Measurements from ENCODE around the gene DYRK1A.
"Not testable (repeated sequence)": the region's sequence is repeated elsewhere in the genome, so short reads cannot be mapped to it uniquely, and the experiment has no call there.

The DYRK1A gene

GRCh38 chr21:37532868-37533780, 166.6 kb downstream of the DYRK1A start:
- peak; percentile 20 for DNase-seq

- no peak for DNase-seq
These were observed 167.9 kb downstream of the DYRK1A start for GRCh38 chr21:37534431-37534830.

- DNase-seq = no peak
These were observed 168.6 kb downstream of the DYRK1A start for GRCh38 chr21:37535130-37535529.

- DNase-seq = no peak
These were observed 169.1 kb downstream of the DYRK1A start for GRCh38 chr21:37535672-37536071.

- DNase-seq = no peak
These were observed 170.2 kb downstream of the DYRK1A start for GRCh38 chr21:37536616-37537278.

- no peak for DNase-seq
These were observed 170.9 kb downstream of the DYRK1A start for GRCh38 chr21:37537391-37537996.

GRCh38 chr21:37538971-37539590, 172.5 kb downstream of the DYRK1A start:
- DNase-seq = no peak

- not testable (repeated sequence) for DNase-seq
These were observed 174.6 kb downstream of the DYRK1A start for GRCh38 chr21:37541128-37541527.

GRCh38 chr21:37542512-37542911, 175.9 kb downstream of the DYRK1A start:
- DNase-seq = no peak

- no peak for DNase-seq
These were observed 179.8 kb downstream of the DYRK1A start for GRCh38 chr21:37546299-37546908.

GRCh38 chr21:37546949-37547614, 180.5 kb downstream of the DYRK1A start:
- DNase-seq = peak; percentile 18

GRCh38 chr21:37547615-37548200, 181.1 kb downstream of the DYRK1A start:
- no peak for DNase-seq

GRCh38 chr21:37548521-37548981, 182.0 kb downstream of the DYRK1A start:
- DNase-seq = no peak

- DNase-seq = not testable (repeated sequence)
These were observed 183.2 kb downstream of the DYRK1A start for GRCh38 chr21:37549730-37550129.

- no peak for DNase-seq
These were observed 183.6 kb downstream of the DYRK1A start for GRCh38 chr21:37550157-37550556.

- no peak for DNase-seq
These were observed 184.2 kb downstream of the DYRK1A start for GRCh38 chr21:37550618-37551330.

- DNase-seq = no peak
These were observed 184.9 kb downstream of the DYRK1A start for GRCh38 chr21:37551331-37551992.

GRCh38 chr21:37551993-37552355, 185.4 kb downstream of the DYRK1A start:
- DNase-seq = no peak

GRCh38 chr21:37552496-37553029, 186.0 kb downstream of the DYRK1A start:
- DNase-seq = no peak

GRCh38 chr21:37553078-37553481, 186.5 kb downstream of the DYRK1A start:
- no peak for DNase-seq

All from HCEC 1CT (cell line).